ENCODE data around the gene PIMREG.

PIMREG gene

DNA sequence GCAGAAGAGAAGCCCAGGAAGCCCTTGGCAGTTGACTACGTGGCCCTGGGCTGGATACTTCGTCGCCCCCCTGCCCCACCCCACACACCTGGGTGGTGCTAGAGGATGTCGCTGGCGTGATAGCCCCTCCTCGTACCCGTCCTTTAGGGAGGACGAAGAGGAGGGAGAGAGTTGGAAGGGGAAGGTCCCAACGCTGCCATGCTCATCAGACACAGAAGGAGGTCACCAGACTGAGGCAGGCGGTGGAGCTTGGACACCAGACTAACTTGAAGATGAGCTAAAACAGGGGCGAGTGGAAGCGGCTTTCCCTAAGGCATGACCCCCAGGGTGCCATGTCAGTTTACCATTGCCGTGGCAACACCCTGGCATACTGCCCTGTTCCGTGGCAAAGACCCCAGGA lies 20.3 kb upstream of the PIMREG start:
- no peaks in the 10 kb centered on the region for H3K9me3 Mint-ChIP-seq
- H3K27me3 Mint-ChIP-seq (ENCODE audit: low read depth): peaks cover 17% of the 10 kb centered on the region
- TF ChIP-seq CTCF (IDR thresholded peaks at IDR 0.05; ENCODE audit: unreplicated experiment in 3 of 3): no peak
- H3K27ac Mint-ChIP-seq: no peak overlapping the region
- H3K36me3 Mint-ChIP-seq (ENCODE audit: low read depth): no peaks in the 10 kb centered on the region
- H3K4me3 Mint-ChIP-seq: no peak overlapping the region
- H3K4me1 Mint-ChIP-seq: no peaks in the 10 kb centered on the region

GRCh38 chr17:6425407-6425806 lies 18.8 kb upstream of the PIMREG start:
- no peaks in the 10 kb centered on the region for H3K36me3 Mint-ChIP-seq (ENCODE audit: low read depth)
- peaks cover 14% of the 10 kb centered on the region for H3K27me3 Mint-ChIP-seq (ENCODE audit: low read depth)
- no peak for TF ChIP-seq CTCF (IDR thresholded peaks at IDR 0.05; ENCODE audit: unreplicated experiment in 3 of 3)
- no peak overlapping the region for H3K4me3 Mint-ChIP-seq
- no peaks in the 10 kb centered on the region for H3K4me1 Mint-ChIP-seq
- peaks cover 4% of the 10 kb centered on the region for H3K9me3 Mint-ChIP-seq
- no peak overlapping the region for H3K27ac Mint-ChIP-seq

- Mint-ChIP-seq H3K4me3 (no peak overlapping the region), H3K27me3 (ENCODE audit: low read depth) (peaks cover 13% of the 10 kb centered on the region), H3K36me3 (ENCODE audit: low read depth) (no peaks in the 10 kb centered on the region), H3K27ac (no peak overlapping the region), H3K9me3 (peaks cover 9% of the 10 kb centered on the region), H3K4me1 (no peaks in the 10 kb centered on the region)
- TF ChIP-seq CTCF (IDR thresholded peaks at IDR 0.05; ENCODE audit: unreplicated experiment in 3 of 3): no peak
Observed at GRCh38 chr17:6426356-6427101, 17.7 kb upstream of the PIMREG start.

GRCh38 chr17:6427279-6427781 lies 16.9 kb upstream of the PIMREG start:
- no peak for TF ChIP-seq CTCF (IDR thresholded peaks at IDR 0.05; ENCODE audit: unreplicated experiment in 3 of 3)
- H3K9me3 Mint-ChIP-seq: peaks cover 10% of the 10 kb centered on the region
- H3K27ac Mint-ChIP-seq: no peak overlapping the region
- H3K4me1 Mint-ChIP-seq: no peaks in the 10 kb centered on the region
- no peaks in the 10 kb centered on the region for H3K36me3 Mint-ChIP-seq (ENCODE audit: low read depth)
- H3K27me3 Mint-ChIP-seq (ENCODE audit: low read depth): peaks cover 8% of the 10 kb centered on the region
- no peak overlapping the region for H3K4me3 Mint-ChIP-seq

DNA sequence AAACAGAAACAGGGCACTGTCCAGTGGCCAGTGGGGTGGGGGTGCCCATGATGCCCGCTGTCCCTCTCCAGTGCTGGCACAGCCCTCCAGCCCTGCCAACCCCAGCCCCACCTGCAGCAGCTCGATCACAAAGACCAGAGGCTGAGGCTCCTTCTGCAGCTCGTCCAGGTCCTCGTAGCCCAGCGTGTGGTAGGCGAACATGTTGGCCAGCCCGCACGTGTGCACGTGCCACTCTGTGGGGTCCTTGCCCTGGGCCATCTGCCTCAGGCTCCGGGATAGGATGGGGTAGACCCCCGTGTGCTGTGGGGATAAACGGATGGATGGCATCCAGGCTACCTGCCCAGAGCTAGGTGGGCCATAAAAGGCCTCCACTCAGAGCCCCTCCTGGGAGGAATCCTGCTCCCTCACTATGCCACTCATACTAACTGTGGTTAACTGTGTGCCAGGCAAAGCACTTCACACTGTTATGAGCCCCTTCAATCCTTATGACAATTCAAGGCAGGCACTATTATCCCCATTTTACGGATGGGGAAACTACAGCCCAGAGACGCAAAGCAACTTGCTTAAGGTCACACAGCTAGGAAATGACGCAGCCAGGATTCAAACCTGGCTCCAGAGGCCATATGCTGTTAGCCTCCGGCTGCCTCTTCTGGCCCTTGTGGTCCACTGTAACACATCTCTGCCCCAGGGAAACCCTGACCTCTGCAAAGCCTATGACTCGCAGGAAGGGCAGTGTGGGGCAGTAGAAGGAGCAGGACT lies 15.9 kb upstream of the PIMREG start:
- no peak for TF ChIP-seq CTCF (IDR thresholded peaks at IDR 0.05; ENCODE audit: unreplicated experiment in 3 of 3)
- no peaks in the 10 kb centered on the region for H3K36me3 Mint-ChIP-seq (ENCODE audit: low read depth)

More for the DNA sequence above, 15.9 kb upstream of the PIMREG start:
- no peak overlapping the region for H3K27ac Mint-ChIP-seq
- H3K4me1 Mint-ChIP-seq: no peaks in the 10 kb centered on the region
- peaks cover 10% of the 10 kb centered on the region for H3K9me3 Mint-ChIP-seq
- no peak overlapping the region for H3K4me3 Mint-ChIP-seq
- H3K27me3 Mint-ChIP-seq (ENCODE audit: low read depth): peaks cover 8% of the 10 kb centered on the region
